ENCODE data around the gene CACNA2D1. TPM values are rescaled to one million over a fixed set of nuclear protein-coding genes. Genes with fewer than 3 reads are reported as not detected.

The CACNA2D1 gene
- total RNA-seq, 1 experiment from 2014 or later, result 0.77 TPM

- TF ChIP-seq EZH2 (IDR thresholded peaks at IDR 0.05; ENCODE audit: low read length, unreplicated experiment) (no peak), CTCF (conservative IDR thresholded peaks at IDR 0.05; ENCODE audit: low read depth, low read length) (no peak), EZH2phosphoT487 (IDR thresholded peaks at IDR 0.05; ENCODE audit: borderline replicate concordance, low read length) (no peak)
- Histone ChIP-seq H3K4me1 (ENCODE audit: insufficient read depth, low read length) (no peaks in the 10 kb centered on the region), H2AFZ (ENCODE audit: low read length) (no peak overlapping the region), H3K27me3 (ENCODE audit: low read length) (peaks cover 25% of the 10 kb centered on the region), H3K4me2 (ENCODE audit: low read length) (no peak overlapping the region), H3K36me3 (ENCODE audit: low read depth, low read length) (no peaks in the 10 kb centered on the region), H3K9me2 (replicated peaks; ENCODE audit: low read length) (no peaks in the 10 kb centered on the region), H3K79me2 (ENCODE audit: low read length) (no peaks in the 10 kb centered on the region), H3K4me3 (ENCODE audit: low read length) (no peak overlapping the region), H3K27ac (ENCODE audit: low read length) (no peak overlapping the region), H3K9me3 (ENCODE audit: low read length) (no peaks in the 10 kb centered on the region), H3F3A (ENCODE audit: low read length, unreplicated experiment) (no peaks in the 10 kb centered on the region), H4K20me1 (ENCODE audit: low read length) (no peaks in the 10 kb centered on the region), H3K9ac (ENCODE audit: low read length) (no peak overlapping the region)
- intact Hi-C loops (cut with micrococcal nuclease), result no loop called here
- ATAC-seq, result no peak
- BruUV-seq (replicated peaks), result no TSS peak
- CTCF ChIA-PET, result interaction anchor here (0.7 kb wide), 1 partner anchor 391 kb away, joined by 4 read pairs; no protein-coding TSS in a partner anchor
- no peak for DNase-seq
- POLR2A ChIA-PET (ENCODE audit: unreplicated experiment), result no interaction called here
These were observed 234.3 kb downstream of the CACNA2D1 start for GRCh38 chr7:82209179-82209747.

- CTCF ChIA-PET, result no interaction called here
- POLR2A ChIA-PET (ENCODE audit: unreplicated experiment), result no interaction called here
- H3K27ac ChIP-seq (ENCODE audit: low read length), result no peak overlapping the region
These were observed 238.9 kb downstream of the CACNA2D1 start for GRCh38 chr7:82204694-82205093.

More at GRCh38 chr7:82204694-82205093, 238.9 kb downstream of the CACNA2D1 start:
- ATAC-seq (no peak; the same call in 1 of the 2 replicates), DNase-seq (peak; percentile 31)
- TF ChIP-seq EZH2phosphoT487 (IDR thresholded peaks at IDR 0.05; ENCODE audit: borderline replicate concordance, low read length), result no peak
- TF ChIP-seq CTCF (conservative IDR thresholded peaks at IDR 0.05; ENCODE audit: low read depth, low read length), result no peak
- no peak for TF ChIP-seq EZH2 (IDR thresholded peaks at IDR 0.05; ENCODE audit: low read length, unreplicated experiment)
- H3K4me1 ChIP-seq (ENCODE audit: insufficient read depth, low read length), result no peaks in the 10 kb centered on the region
- H3K9me2 ChIP-seq (replicated peaks; ENCODE audit: low read length), result no peaks in the 10 kb centered on the region
- H2AFZ ChIP-seq (ENCODE audit: low read length), result no peak overlapping the region
- H3K9ac ChIP-seq (ENCODE audit: low read length), result no peak overlapping the region
- H3K4me2 ChIP-seq (ENCODE audit: low read length), result no peak overlapping the region
- intact Hi-C loops (cut with micrococcal nuclease), result no loop called here
- no peaks in the 10 kb centered on the region for H3K79me2 ChIP-seq (ENCODE audit: low read length)
- H4K20me1 ChIP-seq (ENCODE audit: low read length), result no peaks in the 10 kb centered on the region
- no peaks in the 10 kb centered on the region for H3K36me3 ChIP-seq (ENCODE audit: low read depth, low read length)
- BruUV-seq (replicated peaks), result no TSS peak
- H3K9me3 ChIP-seq (ENCODE audit: low read length), result no peaks in the 10 kb centered on the region
- no peaks in the 10 kb centered on the region for H3F3A ChIP-seq (ENCODE audit: low read length, unreplicated experiment)
- no peak overlapping the region for H3K4me3 ChIP-seq (ENCODE audit: low read length)
- H3K27me3 ChIP-seq (ENCODE audit: low read length), result peaks cover 17% of the 10 kb centered on the region

Data from PC-3 (cell line).